Breast epithelium (tissue), 4 donors: ENCODE data around the gene LIN28A. TPM values are rescaled to one million over a fixed set of nuclear protein-coding genes. Genes with fewer than 3 reads are reported as not detected.
"Not testable (repeated sequence)": the region's sequence is repeated elsewhere in the genome, so short reads cannot be mapped to it uniquely, and the experiment has no call there.

Source experiments
- DNase-seq, 2 donors: peaks; one replicate each; pipeline ENCODE4 v3.0.0-alpha.2; 2019; ENCODE audit warnings: low spot score in 2 of 2
- H3K27ac ChIP-seq, 2 donors: fragments of 200-600 bp; sonication (generic) in 1 of 2; one replicate each; pipeline ENCODE4 v1.5.1; 2016 to 2019; ENCODE audit warnings: mild to moderate bottlenecking in 1 of 2
- H3K27me3 ChIP-seq, 2 donors: fragments of 200-600 bp; sonication (generic) in 1 of 2; one replicate each; pipeline versions ENCODE4 v1.5.1 to v1.6.0; 2017 to 2019; ENCODE audit warnings: control low read depth in 1 of 2, mild to moderate bottlenecking in 1 of 2
- H3K36me3 ChIP-seq: fragments of 200-600 bp; one replicate; pipeline ENCODE4 v1.5.1; 2019
- H3K4me1 ChIP-seq, 2 donors: fragments of 200-600 bp; sonication (generic); one replicate each; pipeline ENCODE4 v1.5.1; 2016 to 2019; ENCODE audit warnings: control low read depth in 1 of 2
- H3K4me3 ChIP-seq, 3 donors: fragments of 200-600 bp; sonication (generic); 1 replicate in 2 of 3; 2 replicates in 1 of 3; pipeline ENCODE4 v1.5.1; 2016 to 2019; ENCODE audit warnings: mild to moderate bottlenecking in 3 of 3, moderate library complexity in 2 of 3
- H3K9me3 ChIP-seq, 2 donors: fragments of 200-600 bp; sonication (generic) in 1 of 2; one replicate each; pipeline ENCODE4 v1.5.1; 2016 to 2019; ENCODE audit warnings: control low read depth in 1 of 2
- POLR2A ChIP-seq: fragments of 450-650 bp; IDR thresholded peaks from one replicate; pipeline ENCODE4 v1.6.1; 2016; ENCODE audit warnings: antibody characterized with exemption, mild to moderate bottlenecking, moderate library complexity
- POLR2AphosphoS5 ChIP-seq, 3 donors: sonication (generic); formaldehyde crosslinking; IDR thresholded peaks; one replicate each; pipeline ENCODE4 v1.6.1; 2017; ENCODE audit warnings: antibody characterized with exemption in 3 of 3
- intact Hi-C: fragments of 100-400 bp; cut with DNase I; formaldehyde crosslinking; loops from one replicate; pipeline ENCODE4 v1.15.1; 2023; ENCODE audit warnings: low total_unique reads
- total RNA-seq, 3 donors: library from RNA; depleted of rRNA; stranded (reverse); fragments of >200 nt; gene quantifications; one replicate each; pipeline ENCODE4 v1.1.0, GENCODE V29; 2016
- TF ChIP-seq, protein P1 (sequence below), 3 donors: fragments of 450-650 bp; IDR thresholded peaks; one replicate each; pipeline ENCODE4 v1.5.1; 2016 to 2017; ENCODE audit warnings: antibody characterized with exemption in 3 of 3, mild to moderate bottlenecking in 3 of 3, moderate library complexity in 3 of 3

The LIN28A gene
- total RNA-seq, 3 donors from 2014 or later: not detected

DNA sequence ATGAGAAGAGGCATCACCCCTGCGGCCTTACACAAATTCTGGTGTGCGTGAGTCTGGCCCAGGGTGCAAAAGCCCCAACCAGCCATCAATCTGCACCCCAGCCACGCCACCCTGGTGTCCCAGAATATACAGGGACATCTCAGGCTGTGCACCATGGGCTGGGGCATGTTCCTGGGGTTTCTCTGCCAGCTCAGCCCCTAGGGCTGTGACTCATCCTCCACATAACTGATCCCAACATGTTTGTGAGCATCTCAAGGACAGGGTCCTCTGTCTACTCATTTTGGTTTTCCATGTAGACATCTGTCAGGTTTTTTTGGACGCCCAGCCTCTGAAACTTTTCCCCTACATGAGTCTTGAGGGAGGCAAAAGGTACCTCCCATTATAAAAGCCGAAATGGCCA, 38.6 kb upstream of the LIN28A start:
- Histone ChIP-seq H3K4me3 (no peak overlapping the region), H3K4me1 (no peaks in the 10 kb centered on the region), H3K9me3 (no peaks in the 10 kb centered on the region), H3K27ac (no peak overlapping the region), H3K36me3 (no peaks in the 10 kb centered on the region), H3K27me3 (no peaks in the 10 kb centered on the region)
- TF ChIP-seq POLR2AphosphoS5 (IDR thresholded peaks at IDR 0.05) (no peak), POLR2A (no peak)
- TF ChIP-seq, protein P1, sequence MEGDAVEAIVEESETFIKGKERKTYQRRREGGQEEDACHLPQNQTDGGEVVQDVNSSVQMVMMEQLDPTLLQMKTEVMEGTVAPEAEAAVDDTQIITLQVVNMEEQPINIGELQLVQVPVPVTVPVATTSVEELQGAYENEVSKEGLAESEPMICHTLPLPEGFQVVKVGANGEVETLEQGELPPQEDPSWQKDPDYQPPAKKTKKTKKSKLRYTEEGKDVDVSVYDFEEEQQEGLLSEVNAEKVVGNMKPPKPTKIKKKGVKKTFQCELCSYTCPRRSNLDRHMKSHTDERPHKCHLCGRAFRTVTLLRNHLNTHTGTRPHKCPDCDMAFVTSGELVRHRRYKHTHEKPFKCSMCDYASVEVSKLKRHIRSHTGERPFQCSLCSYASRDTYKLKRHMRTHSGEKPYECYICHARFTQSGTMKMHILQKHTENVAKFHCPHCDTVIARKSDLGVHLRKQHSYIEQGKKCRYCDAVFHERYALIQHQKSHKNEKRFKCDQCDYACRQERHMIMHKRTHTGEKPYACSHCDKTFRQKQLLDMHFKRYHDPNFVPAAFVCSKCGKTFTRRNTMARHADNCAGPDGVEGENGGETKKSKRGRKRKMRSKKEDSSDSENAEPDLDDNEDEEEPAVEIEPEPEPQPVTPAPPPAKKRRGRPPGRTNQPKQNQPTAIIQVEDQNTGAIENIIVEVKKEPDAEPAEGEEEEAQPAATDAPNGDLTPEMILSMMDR (IDR thresholded peaks at IDR 0.05): no peak
- intact Hi-C loops: loop anchor here (5.0 kb wide), 1 partner anchor 1150 kb away; no protein-coding TSS in a partner anchor
- no peak for DNase-seq

DNA sequence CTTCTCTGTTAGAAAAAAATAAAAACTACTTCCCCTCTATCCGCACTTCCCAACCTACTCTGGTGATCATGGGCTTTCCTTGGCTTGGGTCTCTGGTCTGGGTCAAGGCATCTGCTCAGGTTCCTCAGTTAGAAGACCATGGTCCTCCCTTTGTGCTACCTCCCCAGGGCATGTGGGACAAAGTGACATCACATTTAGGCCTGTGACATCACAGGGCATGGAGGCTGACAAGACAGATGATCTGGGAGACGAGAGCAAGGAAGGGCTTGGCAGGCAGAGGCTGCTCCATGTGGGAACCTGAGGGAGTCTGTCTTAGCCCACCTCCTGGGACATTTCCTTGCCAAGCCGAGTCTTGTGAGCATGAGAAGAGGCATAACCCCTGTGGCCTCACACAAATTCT, 38.0 kb upstream of the LIN28A start, which contains the start of gene ZNF683:
ZNF683 (minus strand) TSS at position 140 of the 400 bp plus-strand sequence. CDS start 4,179 bp downstream, outside the sequence.
- not testable (repeated sequence) for H3K27me3 ChIP-seq, H3K9me3 ChIP-seq, DNase-seq, H3K27ac ChIP-seq, H3K4me3 ChIP-seq, H3K36me3 ChIP-seq, H3K4me1 ChIP-seq
- intact Hi-C loops: loop anchor here (5.0 kb wide), 1 partner anchor 1150 kb away; no protein-coding TSS in a partner anchor

DNA sequence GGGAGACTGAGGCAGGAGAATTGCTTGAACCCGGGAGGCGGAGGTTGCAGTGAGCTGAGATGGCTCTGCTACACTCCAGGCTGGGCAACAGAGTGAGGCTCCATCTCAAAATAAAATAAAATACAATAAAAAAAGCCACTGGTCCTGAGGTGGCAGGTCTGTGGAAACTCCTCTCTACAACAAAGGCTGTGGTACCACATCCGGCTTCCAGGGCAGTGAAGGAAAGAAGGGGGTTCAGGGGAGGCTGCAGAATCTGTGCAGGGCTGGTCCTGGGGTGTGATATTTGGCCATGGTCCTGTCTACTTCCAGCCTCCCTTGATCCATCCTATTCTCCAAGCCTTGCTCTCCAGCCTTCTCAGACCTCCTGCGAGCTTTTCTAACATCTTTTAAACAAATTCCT, 37.3 kb upstream of the LIN28A start:
- TF ChIP-seq POLR2A (no peak), POLR2AphosphoS5 (IDR thresholded peaks at IDR 0.05) (no peak)
- TF ChIP-seq, protein P1 (IDR thresholded peaks at IDR 0.05): no peak
- intact Hi-C loops: loop anchor here (5.0 kb wide), 1 partner anchor 1149 kb away; no protein-coding TSS in a partner anchor

DNA sequence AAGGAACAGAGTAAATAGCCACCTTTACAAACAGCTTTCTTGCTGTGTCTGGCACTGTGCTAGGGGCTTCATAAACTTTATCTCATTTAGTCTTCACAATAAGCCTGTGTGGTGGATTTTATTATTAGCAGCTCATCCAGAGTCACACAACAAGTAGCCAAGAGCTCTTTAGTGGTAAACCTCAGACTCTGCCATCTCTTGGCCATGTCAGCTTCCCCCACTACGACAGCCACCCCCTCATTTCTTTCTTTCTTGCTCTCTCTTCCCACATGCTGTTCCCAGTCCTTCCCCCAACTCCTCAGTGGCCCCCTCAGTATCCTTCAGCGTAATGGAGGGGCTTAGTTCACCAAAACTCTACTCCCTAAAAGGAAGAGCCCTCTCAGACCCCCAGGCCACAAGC, 36.8 kb upstream of the LIN28A start:
- intact Hi-C loops: loop anchor here (5.0 kb wide), 1 partner anchor 1149 kb away; no protein-coding TSS in a partner anchor
- H3K27me3 ChIP-seq: no peaks in the 10 kb centered on the region

More for the DNA sequence above, 37.3 kb upstream of the LIN28A start:
- Histone ChIP-seq H3K36me3 (no peaks in the 10 kb centered on the region), H3K27me3 (no peaks in the 10 kb centered on the region), H3K4me3 (no peak overlapping the region), H3K4me1 (no peaks in the 10 kb centered on the region), H3K27ac (no peak overlapping the region), H3K9me3 (no peaks in the 10 kb centered on the region)
- no peak for DNase-seq

DNA sequence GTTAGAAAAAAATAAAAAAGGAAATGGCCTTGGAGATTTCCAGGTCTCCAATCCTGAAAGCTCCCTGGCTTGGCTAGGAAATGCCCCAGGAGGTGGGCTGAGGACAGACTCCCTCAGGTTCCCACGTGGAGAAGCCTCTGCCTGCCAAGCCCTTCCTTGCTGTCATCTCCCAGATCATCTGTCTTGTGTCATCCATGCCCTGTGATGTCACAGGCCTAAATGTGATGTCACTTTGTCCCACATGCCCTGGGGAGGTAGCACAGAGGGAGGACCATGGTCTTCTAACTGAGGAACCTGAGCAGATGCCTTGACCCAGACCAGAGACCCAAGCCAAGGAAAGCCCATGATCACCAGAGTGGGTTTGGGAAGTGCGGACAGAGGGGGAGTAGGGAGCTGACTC, 36.3 kb upstream of the LIN28A start:
- H3K27ac ChIP-seq, H3K36me3 ChIP-seq, DNase-seq, H3K9me3 ChIP-seq, H3K27me3 ChIP-seq, H3K4me3 ChIP-seq, H3K4me1 ChIP-seq: not testable (repeated sequence)
- intact Hi-C loops: loop anchor here (5.0 kb wide), 1 partner anchor 1148 kb away; no protein-coding TSS in a partner anchor

More for the DNA sequence above, 36.8 kb upstream of the LIN28A start:
- no peak for TF ChIP-seq POLR2A
- TF ChIP-seq, protein P1 (IDR thresholded peaks at IDR 0.05): no peak
- no peak for TF ChIP-seq POLR2AphosphoS5 (IDR thresholded peaks at IDR 0.05)
- no peak overlapping the region for H3K27ac ChIP-seq
- H3K36me3 ChIP-seq: no peaks in the 10 kb centered on the region
- no peaks in the 10 kb centered on the region for H3K9me3 ChIP-seq
- DNase-seq: no peak
- no peak overlapping the region for H3K4me3 ChIP-seq
- H3K4me1 ChIP-seq: no peaks in the 10 kb centered on the region

DNA sequence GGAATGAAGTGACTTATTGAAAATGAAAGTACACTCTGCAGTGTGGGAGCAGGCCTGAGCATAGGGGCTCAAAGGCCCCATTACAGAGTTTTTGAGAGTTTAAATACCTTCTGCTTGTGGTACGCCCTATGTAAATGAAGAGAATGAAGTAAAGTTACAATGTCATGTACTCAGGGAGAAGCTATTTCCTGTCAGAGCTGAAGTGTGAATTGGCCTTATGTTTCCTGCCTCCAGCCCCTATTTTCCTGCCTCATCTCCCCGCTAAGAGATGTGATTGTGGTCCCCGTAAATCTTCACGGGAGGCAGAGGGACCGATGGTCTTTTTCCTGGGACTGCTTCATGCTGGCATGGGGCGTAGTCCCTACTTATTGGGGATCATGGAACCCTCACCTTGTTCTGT, 35.5 kb upstream of the LIN28A start:
- no peak overlapping the region for H3K4me3 ChIP-seq
- no peaks in the 10 kb centered on the region for H3K4me1 ChIP-seq
- intact Hi-C loops: no loop called here
- TF ChIP-seq POLR2A (no peak), POLR2AphosphoS5 (IDR thresholded peaks at IDR 0.05) (no peak)
- TF ChIP-seq, protein P1 (IDR thresholded peaks at IDR 0.05): no peak
- H3K27me3 ChIP-seq: no peaks in the 10 kb centered on the region
- no peaks in the 10 kb centered on the region for H3K36me3 ChIP-seq
- DNase-seq: no peak
- no peak overlapping the region for H3K27ac ChIP-seq
- no peaks in the 10 kb centered on the region for H3K9me3 ChIP-seq
